H1 (cell line): ENCODE measurements around the gene TEKT3. TPM values are rescaled to one million over a fixed set of nuclear protein-coding genes. Genes with fewer than 3 reads are reported as not detected.

Experiments used
- CTCF ChIA-PET: fragments of 300-600 bp; sonication (Branson Sonifier 250); formaldehyde crosslinking; loops from one replicate; lab custom pipeline; 2021; ENCODE audit not compliant: partially characterized antibody; lab: Charles Lee
- POLR2A ChIA-PET: fragments of 300-600 bp; sonication (Branson Sonifier 250); formaldehyde crosslinking; loops from one replicate; lab custom pipeline; 2021; ENCODE audit warnings: inconsistent platforms; ENCODE audit not compliant: partially characterized antibody; lab: Charles Lee
- DNase-seq, 2 experiments: peaks; one replicate each; pipeline versions ENCODE4 v3.0.0 to v3.0.0-alpha.2; 2010 to 2022; ENCODE audit warnings: low spot score in 2 of 2, low read depth in 1 of 2, mixed read lengths in 1 of 2
- FAIRE-seq: peaks from 2 replicates; lab custom pipeline; 2011; peaks lifted over from hg19 to GRCh38; lab: Jason Lieb, UNC
- H2AFZ ChIP-seq: 2 replicates; pipeline ENCODE4 v1.8.1; 2012; ENCODE audit warnings: low read length, inconsistent platforms
- H2AK5ac ChIP-seq: 2 replicates; pipeline ENCODE4 v1.6.1; 2013; ENCODE audit warnings: low read depth, low read length
- H2BK120ac ChIP-seq: replicated peaks from 2 replicates; pipeline ENCODE3; 2013; ENCODE audit warnings: low read depth, low read length, inconsistent platforms
- H2BK12ac ChIP-seq: 2 replicates; pipeline ENCODE4 v1.6.1; 2013; ENCODE audit warnings: low read depth, low read length
- H2BK15ac ChIP-seq: 2 replicates; pipeline ENCODE4 v1.6.1; 2013; ENCODE audit warnings: low read length
- H2BK20ac ChIP-seq: 2 replicates; pipeline ENCODE4 v1.6.1; 2013; ENCODE audit warnings: low read length
- H2BK5ac ChIP-seq: 2 replicates; pipeline ENCODE4 v1.6.1; 2013; ENCODE audit warnings: low read depth, low read length
- H3K14ac ChIP-seq: 2 replicates; pipeline ENCODE4 v1.6.1; 2013; ENCODE audit warnings: inconsistent platforms; ENCODE audit not compliant: insufficient read length
- H3K18ac ChIP-seq: 2 replicates; pipeline ENCODE4 v1.6.1; 2013; ENCODE audit warnings: low read length; ENCODE audit errors: extremely low read depth
- H3K23ac ChIP-seq: 2 replicates; pipeline ENCODE4 v1.6.1; 2013; ENCODE audit warnings: inconsistent platforms; ENCODE audit not compliant: insufficient read length
- H3K23me2 ChIP-seq: 2 replicates; pipeline ENCODE4 v1.6.1; 2013; ENCODE audit warnings: low read depth, low read length
- H3K27ac ChIP-seq: 2 replicates; pipeline ENCODE4 v1.6.1; 2011; ENCODE audit warnings: low read depth, low read length, inconsistent platforms
- H3K27me3 ChIP-seq, 4 experiments: replicated peaks in 1 of 4; 1 replicate in 1 of 4; 2 replicates in 3 of 4; pipeline versions ENCODE4 v1.6.1 to v1.8.1; 2011 to 2013; ENCODE audit warnings: low read length in 3 of 4, mild to moderate bottlenecking in 3 of 4, inconsistent platforms in 2 of 4, mixed read lengths in 2 of 4, moderate library complexity in 1 of 4; ENCODE audit not compliant: control insufficient read depth in 3 of 4, insufficient read depth in 3 of 4; ENCODE audit errors: extremely low read depth in 1 of 4
- H3K36me3 ChIP-seq, 4 experiments: 2 replicates each; pipeline versions ENCODE4 v1.6.1 to v1.8.1; 2011 to 2013; ENCODE audit warnings: mild to moderate bottlenecking in 4 of 4, low read length in 3 of 4, moderate library complexity in 2 of 4, control low read depth in 1 of 4, inconsistent platforms in 1 of 4; ENCODE audit not compliant: insufficient read depth in 4 of 4, control insufficient read depth in 2 of 4
- H3K4ac ChIP-seq: replicated peaks from 2 replicates; pipeline ENCODE3; 2013; ENCODE audit warnings: low read length, low read depth, mixed read lengths, inconsistent platforms; ENCODE audit not compliant: insufficient read length
- H3K4me1 ChIP-seq, 4 experiments: replicated peaks in 1 of 4; 1 replicate in 1 of 4; 2 replicates in 3 of 4; pipeline versions ENCODE4 v1.6.1 to v1.8.1; 2011 to 2013; ENCODE audit warnings: low read length in 3 of 4, inconsistent platforms in 2 of 4, mixed read lengths in 1 of 4; ENCODE audit not compliant: insufficient read depth in 4 of 4, control insufficient read depth in 3 of 4
- H3K4me2 ChIP-seq, 2 experiments: 2 replicates each; pipeline versions ENCODE4 v1.6.1 to v1.8.1; 2011 to 2013; ENCODE audit warnings: low read depth in 2 of 2, low read length in 2 of 2, control low read depth in 1 of 2, inconsistent platforms in 1 of 2, mild to moderate bottlenecking in 1 of 2; ENCODE audit not compliant: insufficient read depth in 1 of 2
- H3K4me3 ChIP-seq, 4 experiments: fragments of 200-600, 300-600 bp in 1 of 4; sonication (generic), shearing (Covaris generic), sonication (Bioruptor Twin) in 1 of 4; 2 replicates each; pipeline versions ENCODE4 v1.5.1 to v1.8.1; 2011 to 2016; ENCODE audit warnings: low read length in 4 of 4, low read depth in 3 of 4, control low read depth in 2 of 4, inconsistent platforms in 2 of 4, mild to moderate bottlenecking in 2 of 4, mixed read lengths in 1 of 4, moderate library complexity in 1 of 4; ENCODE audit not compliant: insufficient read depth in 2 of 4; ENCODE audit errors: extremely low read depth in 1 of 4
- H3K56ac ChIP-seq: replicated peaks from 2 replicates; pipeline ENCODE3; 2013; ENCODE audit warnings: low read depth, mild to moderate bottlenecking, mixed read lengths, low read length, inconsistent platforms; ENCODE audit not compliant: insufficient read length
- H3K79me1 ChIP-seq: 2 replicates; pipeline ENCODE4 v1.6.1; 2013; ENCODE audit warnings: low read depth, low read length, control low read depth
- H3K79me2 ChIP-seq, 2 experiments: 2 replicates each; pipeline versions ENCODE4 v1.6.1 to v1.8.1; 2012 to 2013; ENCODE audit warnings: low read length in 2 of 2, mild to moderate bottlenecking in 2 of 2, inconsistent platforms in 1 of 2; ENCODE audit not compliant: insufficient read depth in 2 of 2, control insufficient read depth in 1 of 2
- H3K9ac ChIP-seq, 4 experiments: replicated peaks in 1 of 4; 1 replicate in 1 of 4; 2 replicates in 3 of 4; pipeline versions ENCODE4 v1.6.1 to v1.8.1; 2011 to 2013; ENCODE audit warnings: low read depth in 3 of 4, low read length in 3 of 4, control low read depth in 2 of 4, mild to moderate bottlenecking in 2 of 4, moderate library complexity in 2 of 4, inconsistent platforms in 1 of 4; ENCODE audit errors: extremely low read depth in 1 of 4
- H3K9me3 ChIP-seq, 2 experiments: 2 replicates each; pipeline versions ENCODE4 v1.6.1 to v1.8.1; 2012 to 2013; ENCODE audit warnings: mild to moderate bottlenecking in 2 of 2, moderate library complexity in 2 of 2, control low read depth in 1 of 2, inconsistent platforms in 1 of 2, low read depth in 1 of 2, low read length in 1 of 2, mixed read lengths in 1 of 2; ENCODE audit not compliant: insufficient read depth in 2 of 2
- H4K20me1 ChIP-seq, 2 experiments: replicated peaks in 1 of 2; 2 replicates each; pipeline versions ENCODE3 to v1.8.1; 2011 to 2013; ENCODE audit warnings: inconsistent platforms in 2 of 2, low read length in 2 of 2, mild to moderate bottlenecking in 1 of 2; ENCODE audit not compliant: insufficient read depth in 2 of 2, control insufficient read depth in 1 of 2
- H4K5ac ChIP-seq: 2 replicates; pipeline ENCODE4 v1.6.1; 2013; ENCODE audit warnings: low read length, low read depth, mixed read lengths, inconsistent platforms; ENCODE audit not compliant: insufficient read length
- H4K8ac ChIP-seq: 2 replicates; pipeline ENCODE4 v1.8.0; 2013; ENCODE audit warnings: mild to moderate bottlenecking, moderate library complexity, low read length, inconsistent platforms; ENCODE audit not compliant: insufficient read depth; ENCODE audit errors: extremely low read depth
- H4K91ac ChIP-seq: replicated peaks from 2 replicates; pipeline ENCODE3; 2013; ENCODE audit warnings: low read length, mixed read lengths, inconsistent platforms; ENCODE audit not compliant: insufficient read length
- ASH2L ChIP-seq: fragments of 200-600, 300-600 bp; sonication (generic); IDR thresholded peaks from one replicate; pipeline ENCODE4 v1.7.1; 2017; ENCODE audit warnings: low read length
- BCL11A ChIP-seq, 2 experiments: IDR thresholded peaks; one replicate each; pipeline ENCODE4 v1.6.1; 2011; ENCODE audit warnings: low read depth in 2 of 2, low read length in 2 of 2, mild to moderate bottlenecking in 2 of 2
- CHD1 ChIP-seq: IDR thresholded peaks from 2 replicates; pipeline ENCODE4 v1.6.1; 2012; ENCODE audit warnings: low read depth, low read length, improper control_type of control experiment
- CREB1 ChIP-seq: IDR thresholded peaks from 2 replicates; pipeline ENCODE4 v1.6.1; 2012; ENCODE audit warnings: inconsistent platforms
- E2F6 ChIP-seq: IDR thresholded peaks from 2 replicates; pipeline ENCODE4 v1.6.1; 2012; ENCODE audit warnings: inconsistent platforms
- EGR1 ChIP-seq: IDR thresholded peaks from 2 replicates; pipeline ENCODE4 v1.6.1; 2011; ENCODE audit warnings: low read depth, low read length, borderline replicate concordance
- EP300 ChIP-seq, 2 experiments: IDR thresholded peaks; 1 replicate in 1 of 2; 2 replicates in 1 of 2; pipeline ENCODE4 v1.6.1; 2011 to 2012; ENCODE audit warnings: low read depth in 2 of 2, low read length in 2 of 2, mild to moderate bottlenecking in 2 of 2, borderline replicate concordance in 1 of 2, inconsistent platforms in 1 of 2, moderate library complexity in 1 of 2
- GABPA ChIP-seq: IDR thresholded peaks from 2 replicates; pipeline ENCODE4 v1.6.1; 2011; ENCODE audit warnings: mild to moderate bottlenecking, low read length, moderate library complexity, borderline replicate concordance; ENCODE audit not compliant: insufficient read depth
- MAFK ChIP-seq: IDR thresholded peaks from 2 replicates; pipeline ENCODE4 v1.6.1; 2012; ENCODE audit warnings: low read depth, mild to moderate bottlenecking, improper control_type of control experiment, low read length
- POLR2AphosphoS5 ChIP-seq: IDR thresholded peaks from 2 replicates; pipeline ENCODE4 v1.6.1; 2011; ENCODE audit warnings: low read depth, low read length
- RBBP5 ChIP-seq: IDR thresholded peaks from 2 replicates; pipeline ENCODE4 v1.7.1; 2012; ENCODE audit warnings: low read depth, mild to moderate bottlenecking, inconsistent platforms, low read length, moderate library complexity, borderline replicate concordance
- TAF1 ChIP-seq: IDR thresholded peaks from 2 replicates; pipeline ENCODE4 v1.6.1; 2011; ENCODE audit warnings: mild to moderate bottlenecking, low read depth, low read length
- YY1 ChIP-seq: IDR thresholded peaks from 2 replicates; pipeline ENCODE4 v1.6.1; 2011; ENCODE audit warnings: low read depth, mild to moderate bottlenecking, low read length
- WGBS, 2 experiments: shearing (Covaris generic) in 1 of 2; methylation state at CpG; one replicate each; pipeline versions ENCODE4 v1.1.6 to v1.1.7; 2013 to 2015; ENCODE audit warnings: low lambda C conversion rate in 2 of 2, mixed read lengths in 2 of 2, inconsistent platforms in 1 of 2, low coverage in 1 of 2, missing lambda C conversion rate in 1 of 2; ENCODE audit not compliant: insufficient replicate concordance in 2 of 2, insufficient coverage in 1 of 2, insufficient read length in 1 of 2; ENCODE audit errors: extremely low coverage in 1 of 2, missing lambda C conversion rate in 1 of 2; 5-methylcytosine and 5-hydroxymethylcytosine counted together
- polyA plus RNA-seq, 7 experiments: library from polyadenylated mRNA; depleted of rRNA in 3 of 7; stranded (reverse) in 5 of 7; unstranded in 2 of 7; fragments of >200 nt in 5 of 7; fragments of 200-250 nt in 2 of 7; gene quantifications; 1 replicate in 5 of 7; 2 replicates in 1 of 7; 4 replicates in 1 of 7; pipeline versions ENCODE4 v1.2.1 to v1.2.3, GENCODE V29; 2011 to 2013; ENCODE audit warnings: missing spikeins in 2 of 7, mixed read lengths in 2 of 7
- total RNA-seq: library from RNA; stranded (reverse); fragmentation: NEBNext Ultra II Directional; extraction: Animal tissue kit (Norgen Biotek cat#: 25700); gene quantifications from 2 replicates; pipeline ENCODE4 v1.2.1, GENCODE V29; 2021
- TF ChIP-seq, protein P1 (sequence below): IDR thresholded peaks from 2 replicates; pipeline ENCODE4 v1.6.1; 2011; ENCODE audit warnings: low read length, improper control_type of control experiment

TEKT3 gene
- total and polyA plus RNA-seq, 2 of the 8 experiments (the other 6 are each of a cell fraction or from before 2014, with no cell fraction given) = 2.2 to 2.9 TPM

GRCh38 chr17:15368600-15368999 lies 27.2 kb upstream of the TEKT3 start:
- Histone ChIP-seq H2AK5ac (no peak overlapping the region), H3K36me3 (no peaks in the 10 kb centered on the region), H2BK5ac (no peak overlapping the region), H3K56ac (no peak overlapping the region), H3K23ac (no peak overlapping the region), H2BK120ac (no peak overlapping the region), H3K4me2 (no peak overlapping the region), H2BK12ac (no peak overlapping the region), H3K18ac (no peak overlapping the region), H3K4me1 (peaks cover 0 to 5% (median 3%) of the 10 kb centered on the region in 4 experiments; a peak in 4 of 7 replicates), H3K14ac (no peak overlapping the region), H3K27ac (no peak overlapping the region), H4K8ac (no peak overlapping the region), H3K79me2 (no peaks in the 10 kb centered on the region), H3K79me1 (no peaks in the 10 kb centered on the region), H2BK15ac (no peak overlapping the region), H3K4me3 (no peak overlapping the region), H2BK20ac (no peak overlapping the region), H4K20me1 (no peaks in the 10 kb centered on the region), H3K4ac (no peak overlapping the region), H3K27me3 (no peaks in the 10 kb centered on the region), H2AFZ (no peak overlapping the region), H3K9me3 (no peaks in the 10 kb centered on the region), H4K5ac (no peak overlapping the region), H3K23me2 (no peaks in the 10 kb centered on the region), H3K9ac (no peak overlapping the region), H4K91ac (no peak overlapping the region)
- CTCF ChIA-PET = interaction anchor here (0.5 to 1.3 kb wide), 2 partner anchors 41 to 69 kb away, joined by 3 read pairs; no protein-coding TSS in a partner anchor
- 88% methylated on average over 2 of the region's 2 CpGs; no CpG with 5 or more reads in 1 of the 2 experiments for WGBS, 2 experiments
- DNase-seq (no peak), FAIRE-seq (no peak)
- POLR2A ChIA-PET = no interaction called here
- TF ChIP-seq CREB1 (no peak), GABPA (no peak), BCL11A (IDR thresholded peaks at IDR 0.05; ENCODE audit: low read depth in 2 of 2, low read length in 2 of 2) (no peak), TAF1 (no peak), ASH2L (no peak), CHD1 (no peak), POLR2AphosphoS5 (no peak), YY1 (no peak), E2F6 (no peak), EGR1 (no peak), RBBP5 (no peak), MAFK (no peak), EP300 (IDR thresholded peaks at IDR 0.05; ENCODE audit: borderline replicate concordance in 1 of 2, low read depth in 2 of 2, low read length in 2 of 2) (no peak)
- TF ChIP-seq, protein P1, sequence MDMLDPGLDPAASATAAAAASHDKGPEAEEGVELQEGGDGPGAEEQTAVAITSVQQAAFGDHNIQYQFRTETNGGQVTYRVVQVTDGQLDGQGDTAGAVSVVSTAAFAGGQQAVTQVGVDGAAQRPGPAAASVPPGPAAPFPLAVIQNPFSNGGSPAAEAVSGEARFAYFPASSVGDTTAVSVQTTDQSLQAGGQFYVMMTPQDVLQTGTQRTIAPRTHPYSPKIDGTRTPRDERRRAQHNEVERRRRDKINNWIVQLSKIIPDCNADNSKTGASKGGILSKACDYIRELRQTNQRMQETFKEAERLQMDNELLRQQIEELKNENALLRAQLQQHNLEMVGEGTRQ = no peak
